ENCODE data around the gene SAMSN1. TPM values are rescaled to one million over a fixed set of nuclear protein-coding genes. Genes with fewer than 3 reads are reported as not detected.

Gene SAMSN1
- total RNA-seq, 1 donor = under 0.01 TPM

GRCh38 chr21:14452727-14453241, 93.3 kb downstream of the SAMSN1 start:
- H4K20me1 ChIP-seq (ENCODE audit: insufficient read depth, low read length) = no peaks in the 10 kb centered on the region
- no peak for DNase-seq (ENCODE audit: insufficient read length, low spot score, missing footprints)

GRCh38 chr21:14452031-14452726, 93.9 kb downstream of the SAMSN1 start:
- no peak overlapping the region for H2AFZ ChIP-seq (ENCODE audit: low read length)
- H3K27ac ChIP-seq (ENCODE audit: low read depth, low read length) = no peak overlapping the region
- H3K4me3 ChIP-seq (ENCODE audit: insufficient read depth, low read length) = no peak overlapping the region
- TF ChIP-seq CTCF (IDR thresholded peaks at IDR 0.05; ENCODE audit: extremely low read depth, low read depth, low read length) = no peak
- H3K4me2 ChIP-seq (ENCODE audit: insufficient read depth, low read length) = no peak overlapping the region
- H3K4me1 ChIP-seq (ENCODE audit: insufficient read depth, low read length) = no peaks in the 10 kb centered on the region
- no peak for DNase-seq (ENCODE audit: insufficient read length, low spot score, missing footprints)
- no peaks in the 10 kb centered on the region for H3K79me2 ChIP-seq (ENCODE audit: insufficient read depth, low read length)
- no peaks in the 10 kb centered on the region for H3K27me3 ChIP-seq (ENCODE audit: insufficient read depth, low read length)
- H4K20me1 ChIP-seq (ENCODE audit: insufficient read depth, low read length) = no peaks in the 10 kb centered on the region
- H3K36me3 ChIP-seq (ENCODE audit: insufficient read depth, low read length) = no peaks in the 10 kb centered on the region
- peaks cover 2% of the 10 kb centered on the region for H3K9me3 ChIP-seq (ENCODE audit: low read depth, low read length)

More at GRCh38 chr21:14452727-14453241, 93.3 kb downstream of the SAMSN1 start:
- H3K36me3 ChIP-seq (ENCODE audit: insufficient read depth, low read length) = no peaks in the 10 kb centered on the region
- H3K27me3 ChIP-seq (ENCODE audit: insufficient read depth, low read length) = no peaks in the 10 kb centered on the region
- TF ChIP-seq CTCF (IDR thresholded peaks at IDR 0.05; ENCODE audit: extremely low read depth, low read depth, low read length) = no peak
- no peak overlapping the region for H3K4me2 ChIP-seq (ENCODE audit: insufficient read depth, low read length)
- no peak overlapping the region for H3K27ac ChIP-seq (ENCODE audit: low read depth, low read length)
- H3K9me3 ChIP-seq (ENCODE audit: low read depth, low read length) = no peaks in the 10 kb centered on the region
- H3K4me3 ChIP-seq (ENCODE audit: insufficient read depth, low read length) = no peak overlapping the region
- H3K79me2 ChIP-seq (ENCODE audit: insufficient read depth, low read length) = no peaks in the 10 kb centered on the region
- H3K4me1 ChIP-seq (ENCODE audit: insufficient read depth, low read length) = no peaks in the 10 kb centered on the region
- no peak overlapping the region for H2AFZ ChIP-seq (ENCODE audit: low read length)

- Histone ChIP-seq H3K27me3 (ENCODE audit: insufficient read depth, low read length) (no peaks in the 10 kb centered on the region), H3K36me3 (ENCODE audit: insufficient read depth, low read length) (no peaks in the 10 kb centered on the region), H2AFZ (ENCODE audit: low read length) (no peak overlapping the region), H4K20me1 (ENCODE audit: insufficient read depth, low read length) (no peaks in the 10 kb centered on the region), H3K27ac (ENCODE audit: low read depth, low read length) (no peak overlapping the region), H3K4me1 (ENCODE audit: insufficient read depth, low read length) (no peaks in the 10 kb centered on the region), H3K4me2 (ENCODE audit: insufficient read depth, low read length) (no peak overlapping the region), H3K79me2 (ENCODE audit: insufficient read depth, low read length) (no peaks in the 10 kb centered on the region), H3K9me3 (ENCODE audit: low read depth, low read length) (peaks cover 3% of the 10 kb centered on the region), H3K4me3 (ENCODE audit: insufficient read depth, low read length) (no peak overlapping the region)
- no peak for TF ChIP-seq CTCF (IDR thresholded peaks at IDR 0.05; ENCODE audit: extremely low read depth, low read depth, low read length)
- no peak for DNase-seq (ENCODE audit: insufficient read length, low spot score, missing footprints)
Observed at GRCh38 chr21:14451546-14451945, 94.6 kb downstream of the SAMSN1 start.

GRCh38 chr21:14448784-14449183, 97.3 kb downstream of the SAMSN1 start:
- no peak overlapping the region for H3K4me2 ChIP-seq (ENCODE audit: insufficient read depth, low read length)
- no peaks in the 10 kb centered on the region for H3K27me3 ChIP-seq (ENCODE audit: insufficient read depth, low read length)
- H3K27ac ChIP-seq (ENCODE audit: low read depth, low read length) = no peak overlapping the region
- H3K36me3 ChIP-seq (ENCODE audit: insufficient read depth, low read length) = no peaks in the 10 kb centered on the region
- no peaks in the 10 kb centered on the region for H3K79me2 ChIP-seq (ENCODE audit: insufficient read depth, low read length)
- H3K4me3 ChIP-seq (ENCODE audit: insufficient read depth, low read length) = no peak overlapping the region
- no peaks in the 10 kb centered on the region for H4K20me1 ChIP-seq (ENCODE audit: insufficient read depth, low read length)
- H3K4me1 ChIP-seq (ENCODE audit: insufficient read depth, low read length) = no peaks in the 10 kb centered on the region
- peaks cover 3% of the 10 kb centered on the region for H3K9me3 ChIP-seq (ENCODE audit: low read depth, low read length)
- DNase-seq (ENCODE audit: insufficient read length, low spot score, missing footprints) = no peak
- no peak for TF ChIP-seq CTCF (IDR thresholded peaks at IDR 0.05; ENCODE audit: extremely low read depth, low read depth, low read length)
- no peak overlapping the region for H2AFZ ChIP-seq (ENCODE audit: low read length)

All from osteoblast (primary cell).